ENCODE data around the gene ADCY10. TPM values are rescaled to one million over a fixed set of nuclear protein-coding genes. Genes with fewer than 3 reads are reported as not detected.

Gene ADCY10
- total RNA-seq, 2 donors from 2014 or later = 0.05 to 1.4 TPM

DNA sequence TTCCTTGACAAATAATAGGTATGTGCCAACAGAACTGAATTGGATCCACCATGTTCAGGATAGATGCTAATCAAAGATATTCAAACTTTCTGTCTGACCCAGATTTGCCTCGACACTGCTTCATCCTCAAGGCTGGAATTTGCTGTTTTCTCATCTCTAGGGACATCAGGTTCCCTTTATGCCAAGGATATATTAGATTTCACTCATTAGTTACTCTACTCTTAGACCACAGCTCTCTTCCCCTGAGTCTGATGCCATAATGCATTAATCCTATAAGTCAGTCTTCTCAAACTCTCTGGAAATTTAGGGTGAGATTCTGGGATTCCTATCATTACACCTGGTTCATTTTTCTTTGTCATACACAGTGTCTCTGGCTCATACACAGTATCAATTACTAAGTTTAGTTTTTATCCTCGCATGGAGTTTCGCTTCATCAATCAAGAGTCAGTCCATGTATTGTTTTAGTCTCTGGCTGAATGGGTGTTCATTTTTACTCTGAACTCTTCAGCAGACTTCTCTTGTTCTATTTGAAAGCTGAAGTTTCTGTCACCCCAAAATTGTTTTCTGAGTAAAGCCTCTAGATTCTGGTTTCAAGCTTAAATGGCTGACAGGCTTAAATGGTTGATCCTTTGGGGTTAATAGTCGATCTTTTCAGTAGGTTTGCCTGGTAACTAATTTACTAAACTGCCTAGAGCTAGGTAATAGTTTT lies 13.3 kb upstream of the ADCY10 start:
- no peak for DNase-seq (ENCODE audit: low spot score)
- H3K4me3 ChIP-seq = no peak overlapping the region
- intact Hi-C loops (cut with DNase I) = no loop called here
- H3K9me3 ChIP-seq = no peaks in the 10 kb centered on the region
- H3K4me1 ChIP-seq (replicated peaks) = peaks cover 16% of the 10 kb centered on the region
- TF ChIP-seq POLR2AphosphoS5 (IDR thresholded peaks at IDR 0.05) (no peak), POLR2A (IDR thresholded peaks at IDR 0.05) (no peak), CTCF (IDR thresholded peaks at IDR 0.05) (no peak)
- H3K27ac ChIP-seq = peak overlapping the region; percentile 4 to 43
- H3K27me3 ChIP-seq (replicated peaks; ENCODE audit: insufficient read depth) = no peaks in the 10 kb centered on the region
- WGBS = 71% methylated on average over 4 of the region's 4 CpGs
- no peaks in the 10 kb centered on the region for H3K36me3 ChIP-seq

DNA sequence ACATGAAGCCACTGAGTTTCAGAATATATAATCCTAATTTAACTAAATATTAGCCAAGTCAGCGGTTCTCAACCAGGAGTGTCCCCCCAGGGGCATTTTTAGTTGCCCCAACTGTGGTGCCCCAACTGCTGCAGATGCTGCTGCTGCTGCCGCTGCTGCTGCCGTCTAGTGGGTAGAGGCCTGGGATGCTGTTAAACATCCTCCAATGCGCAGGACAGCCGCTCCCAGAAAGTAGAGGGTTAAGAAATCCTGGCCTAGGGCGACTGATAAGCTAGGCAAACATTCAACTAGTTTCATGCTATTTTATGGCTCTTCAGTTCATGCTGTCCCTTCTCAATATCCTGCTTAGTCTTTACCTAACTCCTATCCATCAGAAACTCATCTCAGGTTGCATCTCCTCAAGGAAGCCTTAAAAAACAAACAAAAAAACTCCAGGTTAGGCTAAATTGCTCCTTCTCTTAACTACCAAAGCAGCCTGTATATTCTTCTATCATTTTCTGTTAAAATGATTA lies 12.6 kb upstream of the ADCY10 start:
- WGBS = 73% methylated on average over 6 of the region's 6 CpGs
- Histone ChIP-seq H3K36me3 (no peaks in the 10 kb centered on the region), H3K4me3 (no peak overlapping the region), H3K4me1 (replicated peaks) (peaks cover 16% of the 10 kb centered on the region), H3K27ac (peak overlapping the region in 1 of 2 donors; percentile 43), H3K9me3 (no peaks in the 10 kb centered on the region), H3K27me3 (replicated peaks; ENCODE audit: insufficient read depth) (no peaks in the 10 kb centered on the region)
- intact Hi-C loops (cut with DNase I) = no loop called here
- TF ChIP-seq POLR2A (IDR thresholded peaks at IDR 0.05) = no peak
- no peak for TF ChIP-seq CTCF (IDR thresholded peaks at IDR 0.05)
- TF ChIP-seq POLR2AphosphoS5 (IDR thresholded peaks at IDR 0.05) = no peak
- DNase-seq (ENCODE audit: low spot score) = no peak

- H3K36me3 ChIP-seq = no peaks in the 10 kb centered on the region
- WGBS = 83% methylated on average over 2 of the region's 2 CpGs
- intact Hi-C loops (cut with DNase I) = no loop called here
- TF ChIP-seq POLR2AphosphoS5 (IDR thresholded peaks at IDR 0.05) (no peak), CTCF (IDR thresholded peaks at IDR 0.05) (no peak), POLR2A (IDR thresholded peaks at IDR 0.05) (no peak)
- no peaks in the 10 kb centered on the region for H3K9me3 ChIP-seq
- no peak for DNase-seq (ENCODE audit: low spot score)
- no peaks in the 10 kb centered on the region for H3K27me3 ChIP-seq (replicated peaks; ENCODE audit: insufficient read depth)
- H3K27ac ChIP-seq = no peak overlapping the region
- peaks cover 12% of the 10 kb centered on the region for H3K4me1 ChIP-seq (replicated peaks)
- no peak overlapping the region for H3K4me3 ChIP-seq
These were observed 10.8 kb upstream of the ADCY10 start for GRCh38 chr1:167924543-167925231.

DNA sequence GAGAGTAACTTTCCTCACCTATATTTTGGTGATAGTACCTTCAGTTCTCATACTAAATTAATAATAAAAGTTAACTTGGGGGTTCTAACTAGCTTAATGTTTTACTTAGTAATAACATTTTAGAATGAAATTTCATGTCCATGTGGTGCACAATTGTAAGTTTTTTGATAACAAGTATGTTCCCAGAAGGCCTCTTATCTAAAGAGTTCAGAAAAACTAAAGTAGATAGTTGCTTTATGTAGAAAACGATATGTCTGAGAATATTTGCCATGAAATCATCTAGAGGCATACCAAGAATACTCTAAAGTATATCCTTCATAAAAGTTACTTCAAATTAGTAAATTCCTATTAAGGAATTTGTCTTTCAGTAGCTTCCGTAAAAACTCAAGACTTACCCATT lies 10.2 kb upstream of the ADCY10 start:
- H3K4me1 ChIP-seq (replicated peaks) = peaks cover 15% of the 10 kb centered on the region
- 98% methylated on average over 2 of the region's 2 CpGs for WGBS
- intact Hi-C loops (cut with DNase I) = no loop called here
- no peaks in the 10 kb centered on the region for H3K36me3 ChIP-seq
- no peak overlapping the region for H3K27ac ChIP-seq
- H3K27me3 ChIP-seq (replicated peaks; ENCODE audit: insufficient read depth) = no peaks in the 10 kb centered on the region
- no peak for DNase-seq (ENCODE audit: low spot score)
- no peak for TF ChIP-seq POLR2AphosphoS5 (IDR thresholded peaks at IDR 0.05)
- TF ChIP-seq POLR2A (IDR thresholded peaks at IDR 0.05) = no peak
- TF ChIP-seq CTCF (IDR thresholded peaks at IDR 0.05) = no peak
- no peaks in the 10 kb centered on the region for H3K9me3 ChIP-seq
- no peak overlapping the region for H3K4me3 ChIP-seq
